Esophagus muscularis mucosa (tissue), 3 donors: ENCODE measurements around the gene TRAF3.

Experiments
- CTCF ChIP-seq, 3 experiments: fragments of 200-600 bp in 2 of 3; fragments of 450-650 bp in 1 of 3; sonication (generic) in 2 of 3; IDR thresholded peaks; one replicate each; pipeline ENCODE4 v1.5.1; 2017 to 2019; ENCODE audit warnings: antibody characterized with exemption in 3 of 3, mild to moderate bottlenecking in 2 of 3, moderate library complexity in 1 of 3
- POLR2A ChIP-seq: fragments of 450-650 bp; IDR thresholded peaks from one replicate; pipeline ENCODE4 v1.6.1; 2017; ENCODE audit warnings: antibody characterized with exemption, moderate library complexity, mild to moderate bottlenecking, low read depth

GRCh38 chr14:102914474-102915291 lies 137.4 kb downstream of the TRAF3 start:
- TF ChIP-seq CTCF (IDR thresholded peaks at IDR 0.05) (no peak), POLR2A (no peak)
